Measurements from ENCODE around the gene ERBB3.

The ERBB3 gene

GRCh38 chr12:56110571-56110970, 30.6 kb downstream of the ERBB3 start:
- in situ Hi-C loops (cut with HindIII; ENCODE audit: low sequenced_read_pairs), result no loop called here

- in situ Hi-C loops (cut with HindIII; ENCODE audit: low sequenced_read_pairs), result no loop called here
Observed at GRCh38 chr12:56114084-56114483, 34.1 kb downstream of the ERBB3 start.

GRCh38 chr12:56115329-56115728, 35.4 kb downstream of the ERBB3 start:
- in situ Hi-C loops (cut with HindIII; ENCODE audit: low sequenced_read_pairs), result loop anchor here (5.0 kb wide), 1 partner anchor 77 kb away; no protein-coding TSS in a partner anchor

- in situ Hi-C loops (cut with HindIII; ENCODE audit: low sequenced_read_pairs), result loop anchor here (5.0 kb wide), 1 partner anchor 76 kb away; no protein-coding TSS in a partner anchor
Observed at GRCh38 chr12:56116267-56117081, 36.5 kb downstream of the ERBB3 start, which contains the start of gene RPL41. Gene RPL41, plus strand, starts transcription at chr12:56116633.

GRCh38 chr12:56117082-56117706, 37.2 kb downstream of the ERBB3 start:
- in situ Hi-C loops (cut with HindIII; ENCODE audit: low sequenced_read_pairs), result loop anchor here (5.0 kb wide), 1 partner anchor 75 kb away; no protein-coding TSS in a partner anchor

- in situ Hi-C loops (cut with HindIII; ENCODE audit: low sequenced_read_pairs), result loop anchor here (5.0 kb wide), 1 partner anchor 74 kb away; no protein-coding TSS in a partner anchor
Observed at GRCh38 chr12:56117778-56118687, 38.1 kb downstream of the ERBB3 start, which contains the start of gene ZC3H10. Gene ZC3H10, plus strand, starts transcription at chr12:56118266. Its CDS starts 2,297 bp downstream, at chr12:56120563.

GRCh38 chr12:56118688-56119357, 38.9 kb downstream of the ERBB3 start:
- in situ Hi-C loops (cut with HindIII; ENCODE audit: low sequenced_read_pairs), result loop anchor here (5.0 kb wide), 1 partner anchor 73 kb away; no protein-coding TSS in a partner anchor

- in situ Hi-C loops (cut with HindIII; ENCODE audit: low sequenced_read_pairs), result loop anchor here (5.0 kb wide), 1 partner anchor 73 kb away; no protein-coding TSS in a partner anchor
Observed at GRCh38 chr12:56119361-56119796, 39.4 kb downstream of the ERBB3 start.

- in situ Hi-C loops (cut with HindIII; ENCODE audit: low sequenced_read_pairs), result no loop called here
Observed at GRCh38 chr12:56120158-56120846, 40.3 kb downstream of the ERBB3 start.

- in situ Hi-C loops (cut with HindIII; ENCODE audit: low sequenced_read_pairs), result no loop called here
Observed at GRCh38 chr12:56121204-56121870, 41.4 kb downstream of the ERBB3 start.

- in situ Hi-C loops (cut with HindIII; ENCODE audit: low sequenced_read_pairs), result no loop called here
Observed at GRCh38 chr12:56122637-56123036, 42.7 kb downstream of the ERBB3 start.

- in situ Hi-C loops (cut with HindIII; ENCODE audit: low sequenced_read_pairs), result no loop called here
Observed at GRCh38 chr12:56124133-56124532, 44.2 kb downstream of the ERBB3 start.

- in situ Hi-C loops (cut with HindIII; ENCODE audit: low sequenced_read_pairs), result no loop called here
Observed at GRCh38 chr12:56126732-56127239, 46.8 kb downstream of the ERBB3 start.

- in situ Hi-C loops (cut with HindIII; ENCODE audit: low sequenced_read_pairs), result no loop called here
Observed at GRCh38 chr12:56127485-56127887, 47.5 kb downstream of the ERBB3 start.

GRCh38 chr12:56127888-56128669, 48.1 kb downstream of the ERBB3 start, which contains the start of gene ESYT1:
Gene ESYT1, plus strand, starts transcription at chr12:56128267. Its CDS starts 53 bp downstream, at chr12:56128320.
- in situ Hi-C loops (cut with HindIII; ENCODE audit: low sequenced_read_pairs), result no loop called here

- in situ Hi-C loops (cut with HindIII; ENCODE audit: low sequenced_read_pairs), result no loop called here
Observed at GRCh38 chr12:56128670-56129205, 48.8 kb downstream of the ERBB3 start.

- in situ Hi-C loops (cut with HindIII; ENCODE audit: low sequenced_read_pairs), result no loop called here
Observed at GRCh38 chr12:56129206-56129941, 49.4 kb downstream of the ERBB3 start.
